HFFc6 (cell line): ENCODE data around the gene BRCA2. TPM values are rescaled to one million over a fixed set of nuclear protein-coding genes. Genes with fewer than 3 reads are reported as not detected.
A peak's percentile ranks its signal among the peaks of the same experiment; 100 is the strongest.

Source experiments
- DNase-seq: peaks from one replicate; pipeline ENCODE4 v3.0.0-alpha.2; 2018
- H3K27ac Mint-ChIP-seq: 2 replicates; pipeline ENCODE4 v1.8.0; 2020; ENCODE audit warnings: mild to moderate bottlenecking, mixed read lengths
- H3K27me3 Mint-ChIP-seq: 2 replicates; pipeline ENCODE4 v1.8.0; 2021; ENCODE audit warnings: mild to moderate bottlenecking, moderate library complexity, mixed read lengths; ENCODE audit not compliant: insufficient read depth
- H3K36me3 Mint-ChIP-seq: 2 replicates; pipeline ENCODE4 v1.8.0; 2021; ENCODE audit warnings: low read depth, mixed read lengths
- H3K4me1 Mint-ChIP-seq: 2 replicates; pipeline ENCODE4 v1.8.0; 2020; ENCODE audit warnings: low read depth, mixed read lengths
- H3K4me3 Mint-ChIP-seq: 2 replicates; pipeline ENCODE4 v1.8.0; 2020; ENCODE audit warnings: mild to moderate bottlenecking, moderate library complexity, mixed read lengths
- H3K9me3 Mint-ChIP-seq: 2 replicates; pipeline ENCODE4 v1.8.0; 2020; ENCODE audit warnings: mild to moderate bottlenecking, mixed read lengths
- CTCF ChIP-seq: fragments of 200-600 bp; sonication (generic); IDR thresholded peaks from 2 replicates; pipeline ENCODE4 v1.5.0; 2021; ENCODE audit warnings: antibody characterized with exemption, mild to moderate bottlenecking
- long read RNA-seq: library from polyadenylated mRNA; unstranded; transcript quantifications from one replicate; pipeline ENCODE4 v2.0.0, GENCODE V29; 2019
- total RNA-seq, 6 experiments: library from RNA; stranded (reverse); fragmentation: NEBNext Ultra II Directional; extraction: Animal tissue kit (Norgen Biotek cat#: 25700); gene quantifications; 2 replicates in 1 of 6; 3 replicates in 5 of 6; pipeline ENCODE4 v1.2.3, GENCODE V29; 2021

Gene BRCA2
- 1 to 10 TPM; 4.0 to 8.4 (median 8.2) TPM for total RNA-seq
- long read RNA-seq, partial matches to known transcripts = 5 of 5 reads
- long read RNA-seq, other reads (novel, unspliced or antisense) = 0 of 5 reads

- TF ChIP-seq CTCF = peak; percentile 5; the same call in 1 of the 2 replicates
These were observed at the start of gene BRCA2, which contains the start of gene ZAR1L for GRCh38 chr13:32315238-32316027. Gene BRCA2 (plus strand): TSS chr13:32315508. CDS start chr13:32316461, 953 bp downstream. Gene ZAR1L (minus strand): TSS chr13:32315363. CDS start chr13:32311925, 3,438 bp downstream.

GRCh38 chr13:32265726-32266125, 49.6 kb upstream of the BRCA2 start:
- no peaks in the 10 kb centered on the region for H3K9me3 Mint-ChIP-seq
- H3K36me3 Mint-ChIP-seq = peaks cover 5% of the 10 kb centered on the region; the same call in 1 of the 2 replicates
- no peak overlapping the region for H3K4me3 Mint-ChIP-seq
- TF ChIP-seq CTCF = no peak
- DNase-seq = no peak
- peaks cover 31% of the 10 kb centered on the region for H3K4me1 Mint-ChIP-seq
- no peaks in the 10 kb centered on the region; the same call in 1 of the 2 replicates for H3K27me3 Mint-ChIP-seq
- H3K27ac Mint-ChIP-seq = no peak overlapping the region

More at GRCh38 chr13:32315238-32316027, at the start of gene BRCA2, which contains the start of gene ZAR1L:
- peaks cover 21% of the 10 kb centered on the region for H3K4me1 Mint-ChIP-seq
- H3K9me3 Mint-ChIP-seq = no peaks in the 10 kb centered on the region; the same call in 1 of the 2 replicates
- DNase-seq = peak; percentile 81
- H3K36me3 Mint-ChIP-seq = no peaks in the 10 kb centered on the region; the same call in 1 of the 2 replicates
- peak within 1 kb of the TSS; percentile 93 for H3K4me3 Mint-ChIP-seq
- H3K27me3 Mint-ChIP-seq = peaks cover under 1% of the 10 kb centered on the region; the same call in 1 of the 2 replicates
- H3K27ac Mint-ChIP-seq = peak within 1 kb of the TSS; percentile 100

GRCh38 chr13:32266130-32266529, 49.2 kb upstream of the BRCA2 start:
- Mint-ChIP-seq H3K4me1 (peaks cover 27% of the 10 kb centered on the region), H3K4me3 (no peak overlapping the region), H3K36me3 (peaks cover 5% of the 10 kb centered on the region; the same call in 1 of the 2 replicates), H3K27ac (no peak overlapping the region), H3K27me3 (no peaks in the 10 kb centered on the region; the same call in 1 of the 2 replicates), H3K9me3 (no peaks in the 10 kb centered on the region)
- DNase-seq = no peak
- TF ChIP-seq CTCF = no peak

- DNase-seq = no peak
- Mint-ChIP-seq H3K36me3 (peaks cover 12% of the 10 kb centered on the region; the same call in 1 of the 2 replicates), H3K9me3 (no peaks in the 10 kb centered on the region), H3K4me3 (no peak overlapping the region), H3K27ac (no peak overlapping the region), H3K27me3 (no peaks in the 10 kb centered on the region; the same call in 1 of the 2 replicates), H3K4me1 (peaks cover 17% of the 10 kb centered on the region)
- TF ChIP-seq CTCF = peak; percentile 77
These were observed 47.4 kb upstream of the BRCA2 start for GRCh38 chr13:32267836-32268439.

- no peak for DNase-seq
- peaks cover 19% of the 10 kb centered on the region; the same call in 1 of the 2 replicates for H3K36me3 Mint-ChIP-seq
- no peak for TF ChIP-seq CTCF
- no peak overlapping the region for H3K27ac Mint-ChIP-seq
- no peaks in the 10 kb centered on the region for H3K9me3 Mint-ChIP-seq
- H3K4me1 Mint-ChIP-seq = peaks cover 8% of the 10 kb centered on the region
- peaks cover 2% of the 10 kb centered on the region for H3K27me3 Mint-ChIP-seq
- no peak overlapping the region for H3K4me3 Mint-ChIP-seq
These were observed 43.2 kb upstream of the BRCA2 start for GRCh38 chr13:32272021-32272683.
